Mesenchymal stem cell (in vitro differentiated cells and primary cell): Measurements from ENCODE around the gene TSC22D3. TPM values are rescaled to one million over a fixed set of nuclear protein-coding genes. Genes with fewer than 3 reads are reported as not detected.
A peak's percentile ranks its signal among the peaks of the same experiment; 100 is the strongest.

Experiments
- DNase-seq: peaks from one replicate; pipeline ENCODE4 v3.0.0-alpha.2; 2013
- H2AFZ ChIP-seq: one replicate; pipeline ENCODE4 v1.6.1; 2013; ENCODE audit warnings: low read depth, mild to moderate bottlenecking, control low read depth, inconsistent platforms, low read length, moderate library complexity
- H2AK5ac ChIP-seq: 2 replicates; pipeline ENCODE4 v1.6.1; 2013; ENCODE audit warnings: low read length, moderate library complexity, mild to moderate bottlenecking, inconsistent platforms; ENCODE audit not compliant: severe bottlenecking
- H2BK120ac ChIP-seq: one replicate; pipeline ENCODE4 v1.6.1; 2013; ENCODE audit warnings: low read depth, mild to moderate bottlenecking, inconsistent platforms, low read length, moderate library complexity
- H2BK12ac ChIP-seq, 2 experiments: one replicate each; pipeline ENCODE4 v1.6.1; 2013; ENCODE audit warnings: inconsistent platforms in 2 of 2, low read length in 2 of 2, mild to moderate bottlenecking in 2 of 2, moderate library complexity in 2 of 2, control low read depth in 1 of 2
- H2BK15ac ChIP-seq: one replicate; pipeline ENCODE4 v1.6.1; 2013; ENCODE audit warnings: mild to moderate bottlenecking, low read depth, inconsistent platforms; ENCODE audit not compliant: poor library complexity, severe bottlenecking
- H2BK5ac ChIP-seq: 2 replicates; pipeline ENCODE4 v1.6.1; 2013; ENCODE audit warnings: low read depth, mild to moderate bottlenecking, low read length, control low read depth, inconsistent platforms; ENCODE audit not compliant: poor library complexity, severe bottlenecking
- H3K14ac ChIP-seq, 2 experiments: one replicate each; pipeline ENCODE4 v1.6.1; 2013; ENCODE audit warnings: inconsistent platforms in 2 of 2, low read length in 2 of 2, control low read depth in 1 of 2, mild to moderate bottlenecking in 1 of 2, moderate library complexity in 1 of 2
- H3K18ac ChIP-seq, 2 experiments: one replicate each; pipeline ENCODE4 v1.6.1; 2013; ENCODE audit warnings: inconsistent platforms in 2 of 2, low read length in 2 of 2, control low read depth in 1 of 2, low read depth in 1 of 2, mild to moderate bottlenecking in 1 of 2
- H3K23ac ChIP-seq, 2 experiments: one replicate each; pipeline ENCODE4 v1.6.1; 2013; ENCODE audit warnings: inconsistent platforms in 2 of 2, low read length in 2 of 2, mild to moderate bottlenecking in 2 of 2, moderate library complexity in 2 of 2, control low read depth in 1 of 2
- H3K27ac ChIP-seq: 2 replicates; pipeline ENCODE4 v1.5.1; 2013; ENCODE audit warnings: mild to moderate bottlenecking, moderate library complexity, low read length, control low read depth, inconsistent platforms; ENCODE audit not compliant: poor library complexity, severe bottlenecking
- H3K27me3 ChIP-seq, 2 experiments: 2 replicates each; pipeline versions ENCODE4 v1.6.1 to v1.7.0; 2013; ENCODE audit warnings: low read length in 2 of 2, mild to moderate bottlenecking in 2 of 2, moderate library complexity in 2 of 2, control low read depth in 1 of 2, inconsistent platforms in 1 of 2; ENCODE audit not compliant: control insufficient read depth in 1 of 2, insufficient read depth in 1 of 2
- H3K36me3 ChIP-seq, 2 experiments: 2 replicates each; pipeline versions ENCODE4 v1.6.1 to v1.7.0; 2013; ENCODE audit warnings: low read length in 2 of 2, control low read depth in 1 of 2, inconsistent platforms in 1 of 2, low read depth in 1 of 2, mild to moderate bottlenecking in 1 of 2; ENCODE audit not compliant: insufficient read depth in 2 of 2, control insufficient read depth in 1 of 2
- H3K4ac ChIP-seq, 2 experiments: one replicate each; pipeline ENCODE4 v1.6.1; 2013; ENCODE audit warnings: inconsistent platforms in 2 of 2, low read length in 2 of 2, mild to moderate bottlenecking in 2 of 2, moderate library complexity in 2 of 2, control low read depth in 1 of 2, low read depth in 1 of 2
- H3K4me1 ChIP-seq: 2 replicates; pipeline ENCODE4 v1.6.1; 2013; ENCODE audit warnings: low read depth, low read length, control low read depth; ENCODE audit not compliant: control insufficient read depth, insufficient read depth
- H3K4me2 ChIP-seq: 2 replicates; pipeline ENCODE4 v1.6.1; 2013; ENCODE audit warnings: low read length, mild to moderate bottlenecking, inconsistent platforms; ENCODE audit not compliant: poor library complexity, severe bottlenecking
- H3K4me3 ChIP-seq, 2 experiments: 2 replicates each; pipeline versions ENCODE4 v1.5.1 to v1.7.0; 2013; ENCODE audit warnings: low read length in 2 of 2, mild to moderate bottlenecking in 2 of 2, control low read depth in 1 of 2, low read depth in 1 of 2; ENCODE audit not compliant: insufficient read depth in 1 of 2
- H3K79me1 ChIP-seq: replicated peaks from 2 replicates; pipeline ENCODE4 v1.6.1; 2013; ENCODE audit warnings: mild to moderate bottlenecking, control low read depth, low read length, inconsistent platforms; ENCODE audit not compliant: poor library complexity, severe bottlenecking
- H3K9ac ChIP-seq: 2 replicates; pipeline ENCODE4 v1.7.0; 2013; ENCODE audit warnings: mild to moderate bottlenecking, low read length, moderate library complexity
- H3K9me3 ChIP-seq: 2 replicates; pipeline ENCODE4 v1.7.0; 2013; ENCODE audit warnings: mild to moderate bottlenecking, low read length; ENCODE audit not compliant: control insufficient read depth
- H4K8ac ChIP-seq: one replicate; pipeline ENCODE4 v1.6.1; 2013; ENCODE audit warnings: inconsistent platforms, mild to moderate bottlenecking, low read length, moderate library complexity
- H4K91ac ChIP-seq: one replicate; pipeline ENCODE4 v1.6.1; 2013; ENCODE audit warnings: mild to moderate bottlenecking, low read length, inconsistent platforms
- WGBS: methylation state at CpG from one replicate; pipeline ENCODE4 v1.1.7; 2013; ENCODE audit warnings: mixed read lengths; 5-methylcytosine and 5-hydroxymethylcytosine counted together
- polyA plus RNA-seq, 2 experiments: library from polyadenylated mRNA; stranded (reverse); fragments of 200-250 nt; gene quantifications; one replicate each; pipeline ENCODE4 v1.2.3, GENCODE V29; 2013

The TSC22D3 gene
- 151 TPM for polyA plus RNA-seq (2013, experiment 1 of 2)
- 131 TPM for polyA plus RNA-seq (2013, experiment 2 of 2)

DNA sequence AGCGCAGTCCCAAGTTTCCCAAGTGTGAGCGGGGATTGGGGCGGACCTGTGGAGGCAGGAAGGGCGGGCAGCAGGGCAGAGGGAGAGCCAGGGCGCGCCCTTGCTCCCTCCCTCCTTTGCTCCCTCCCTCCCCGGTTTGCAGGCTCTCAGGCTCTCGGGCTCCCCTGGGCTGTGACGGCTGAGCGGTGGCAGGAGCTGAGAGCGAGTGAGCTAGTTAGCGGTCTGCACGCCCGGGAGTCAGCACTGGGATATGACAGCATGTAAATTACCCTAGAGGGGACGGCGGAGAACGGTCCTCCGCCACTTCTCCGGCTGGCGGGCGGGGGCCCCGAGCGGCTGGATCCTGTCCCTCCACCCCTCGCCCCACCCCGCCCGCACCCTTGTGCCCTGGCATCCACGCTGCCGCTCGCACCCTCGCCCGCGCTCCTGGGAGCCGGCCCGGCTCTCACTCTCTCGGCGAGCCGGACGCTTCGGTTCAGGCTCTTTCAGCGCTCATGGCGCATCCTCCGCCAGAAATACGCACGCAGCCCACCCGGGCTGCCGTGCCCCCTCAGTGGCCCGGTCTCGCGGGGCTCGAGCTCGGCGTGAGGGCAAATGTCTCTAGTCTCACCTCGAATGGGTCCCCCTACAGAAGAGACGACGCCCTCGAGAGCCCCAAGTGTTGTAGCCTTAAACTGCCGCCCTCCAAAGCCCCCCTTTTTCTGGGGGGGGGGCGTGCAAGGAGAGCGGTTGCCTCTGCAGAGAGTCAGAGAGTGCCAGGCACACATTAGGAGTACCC, at the start of gene TSC22D3:
TSC22D3 (minus strand) TSS at position 54 of the 778 bp plus-strand sequence. CDS start 368 bp downstream, outside the sequence.
- Histone ChIP-seq H3K4me1 (peaks cover 6% of the 10 kb centered on the region), H2AFZ (no peak within 1 kb of the TSS), H3K36me3 (no peaks in the 10 kb centered on the region), H4K8ac (no peak within 1 kb of the TSS), H3K4ac (peak within 1 kb of the TSS in 1 of 2 experiments; percentile 41), H3K4me3 (peak within 1 kb of the TSS; percentile 52 to 68), H2BK120ac (no peak within 1 kb of the TSS), H3K4me2 (peak within 1 kb of the TSS; percentile 87), H2BK5ac (no peak within 1 kb of the TSS), H3K14ac (no peak within 1 kb of the TSS), H3K27ac (no peak within 1 kb of the TSS), H2BK12ac (peak within 1 kb of the TSS in 1 of 2 experiments; percentile 49), H2BK15ac (no peak within 1 kb of the TSS), H3K79me1 (no peaks in the 10 kb centered on the region), H3K27me3 (peaks cover 11 to 59% of the 10 kb centered on the region in 2 experiments), H4K91ac (no peak within 1 kb of the TSS), H3K23ac (no peak within 1 kb of the TSS), H3K9ac (peak within 1 kb of the TSS; percentile 62), H3K9me3 (peaks cover 2% of the 10 kb centered on the region), H3K18ac (peak within 1 kb of the TSS in 1 of 2 experiments; percentile 70), H2AK5ac (no peak within 1 kb of the TSS)
- WGBS = 1% methylated on average over 21 of the region's 59 CpGs
- peak; percentile 84 for DNase-seq

DNA sequence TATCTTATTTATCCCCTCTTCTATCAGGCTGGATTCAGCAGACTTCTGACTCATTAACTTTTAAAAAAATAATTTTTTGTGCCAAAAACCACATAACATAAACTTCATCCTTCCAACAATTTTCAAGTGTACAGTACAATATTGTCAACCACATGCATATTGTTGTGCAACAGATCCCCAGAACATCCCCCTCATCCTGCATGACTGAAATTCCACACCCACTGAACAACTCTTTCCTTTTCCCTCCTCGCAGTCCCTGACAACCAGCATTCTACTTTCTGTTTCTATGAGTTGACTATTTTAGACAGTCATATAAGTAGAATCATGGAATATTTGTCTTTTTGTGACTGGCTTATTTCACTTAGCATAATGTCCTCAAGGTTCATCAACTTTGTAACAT, 47.9 kb upstream of the TSC22D3 start:
- Histone ChIP-seq H2BK15ac (no peak overlapping the region), H3K23ac (no peak overlapping the region), H3K18ac (no peak overlapping the region), H3K9me3 (peaks cover 16% of the 10 kb centered on the region), H4K8ac (no peak overlapping the region), H2AK5ac (no peak overlapping the region), H2BK120ac (no peak overlapping the region), H3K9ac (peak overlapping the region; percentile 17), H3K79me1 (no peaks in the 10 kb centered on the region), H3K4me2 (no peak overlapping the region), H3K4me3 (no peak overlapping the region), H3K4me1 (no peaks in the 10 kb centered on the region), H2AFZ (no peak overlapping the region), H3K27me3 (peaks cover 0 to 7% of the 10 kb centered on the region in 2 experiments), H2BK5ac (no peak overlapping the region), H4K91ac (no peak overlapping the region), H3K36me3 (no peaks in the 10 kb centered on the region), H3K4ac (no peak overlapping the region), H3K27ac (no peak overlapping the region), H2BK12ac (no peak overlapping the region), H3K14ac (no peak overlapping the region)
- DNase-seq = peak; percentile 75
- no CpG with 5 or more reads among the region's 1 CpG for WGBS

- H2AFZ ChIP-seq = no peak overlapping the region
- peaks cover 0 to 9% of the 10 kb centered on the region in 2 experiments for H3K27me3 ChIP-seq
- H3K79me1 ChIP-seq = no peaks in the 10 kb centered on the region
- no peak overlapping the region for H4K91ac ChIP-seq
- no peak for DNase-seq
- H3K4me2 ChIP-seq = no peak overlapping the region
- H3K18ac ChIP-seq = no peak overlapping the region
- H2BK12ac ChIP-seq = no peak overlapping the region
- H3K9ac ChIP-seq = no peak overlapping the region
- no peak overlapping the region for H2BK5ac ChIP-seq
- no peak overlapping the region for H3K27ac ChIP-seq
- H3K9me3 ChIP-seq = peaks cover 20% of the 10 kb centered on the region
- no peak overlapping the region for H3K14ac ChIP-seq
- no peak overlapping the region for H2BK120ac ChIP-seq
- no peaks in the 10 kb centered on the region for H3K4me1 ChIP-seq
- H3K4ac ChIP-seq = no peak overlapping the region
- H3K36me3 ChIP-seq = no peaks in the 10 kb centered on the region
- no peak overlapping the region for H2BK15ac ChIP-seq
- no peak overlapping the region for H3K23ac ChIP-seq
- H2AK5ac ChIP-seq = no peak overlapping the region
- no CpG with 5 or more reads among the region's 2 CpGs for WGBS
- no peak overlapping the region for H3K4me3 ChIP-seq
- H4K8ac ChIP-seq = no peak overlapping the region
Observed at GRCh38 chrX:107823042-107823441, 47.5 kb upstream of the TSC22D3 start.

DNA sequence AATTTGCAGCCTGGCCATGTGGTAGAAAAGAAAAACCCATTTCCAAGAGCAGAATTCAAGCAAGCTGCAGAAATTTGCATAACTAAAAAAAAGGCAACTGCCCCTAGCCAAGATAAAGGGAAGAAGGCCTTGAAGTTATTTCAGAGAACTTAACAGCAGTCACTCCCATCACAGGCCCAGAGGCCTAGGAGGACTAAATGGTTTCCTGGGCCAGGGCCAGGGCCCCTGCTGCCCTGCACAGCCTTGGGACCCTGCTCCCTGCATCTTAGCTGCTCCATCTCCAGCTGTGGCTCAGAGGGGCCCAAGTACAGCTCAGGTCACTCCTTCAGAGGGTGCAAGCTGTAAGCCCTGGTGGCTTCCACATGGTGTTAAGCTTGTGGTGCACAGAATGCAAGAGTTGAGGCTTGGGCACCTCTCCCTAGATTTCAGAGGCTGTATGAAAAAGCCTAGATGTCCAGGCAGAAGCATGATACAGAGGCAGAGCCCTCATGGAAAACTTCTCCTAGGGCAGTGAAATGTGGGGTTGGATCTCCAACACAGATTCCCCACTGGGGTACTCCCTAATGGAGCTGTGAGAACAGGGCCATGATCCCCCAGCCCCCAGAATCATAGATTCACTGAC, 43.4 kb upstream of the TSC22D3 start:
- Histone ChIP-seq H3K18ac (no peak overlapping the region), H3K27me3 (peaks cover 0 to 23% of the 10 kb centered on the region in 2 experiments), H3K79me1 (no peaks in the 10 kb centered on the region), H2BK120ac (no peak overlapping the region), H2AFZ (no peak overlapping the region), H3K23ac (no peak overlapping the region), H3K9me3 (peaks cover 31% of the 10 kb centered on the region), H3K36me3 (no peaks in the 10 kb centered on the region), H3K4me3 (no peak overlapping the region), H3K14ac (no peak overlapping the region), H3K27ac (no peak overlapping the region), H4K8ac (no peak overlapping the region), H2BK15ac (no peak overlapping the region), H3K9ac (no peak overlapping the region), H3K4me1 (no peaks in the 10 kb centered on the region), H2BK12ac (no peak overlapping the region), H3K4ac (no peak overlapping the region), H2BK5ac (no peak overlapping the region), H2AK5ac (no peak overlapping the region), H4K91ac (no peak overlapping the region), H3K4me2 (no peak overlapping the region)
- DNase-seq = no peak
